ENCODE measurements around the gene TLE5. TPM values are rescaled to one million over a fixed set of nuclear protein-coding genes. Genes with fewer than 3 reads are reported as not detected.

TLE5 gene
- total RNA-seq, 2 donors from 2014 or later = 407 to 409 TPM

- H3K36me3 ChIP-seq = no peaks in the 10 kb centered on the region
- H3K4me3 ChIP-seq = no peak overlapping the region
- H3K9me3 ChIP-seq = no peaks in the 10 kb centered on the region
- no peak for DNase-seq
- H3K27ac ChIP-seq = no peak overlapping the region
- no peaks in the 10 kb centered on the region for H3K4me1 ChIP-seq
- no peaks in the 10 kb centered on the region for H3K27me3 ChIP-seq
- intact Hi-C loops (cut with DNase I) = no loop called here
- TF ChIP-seq, protein P1, sequence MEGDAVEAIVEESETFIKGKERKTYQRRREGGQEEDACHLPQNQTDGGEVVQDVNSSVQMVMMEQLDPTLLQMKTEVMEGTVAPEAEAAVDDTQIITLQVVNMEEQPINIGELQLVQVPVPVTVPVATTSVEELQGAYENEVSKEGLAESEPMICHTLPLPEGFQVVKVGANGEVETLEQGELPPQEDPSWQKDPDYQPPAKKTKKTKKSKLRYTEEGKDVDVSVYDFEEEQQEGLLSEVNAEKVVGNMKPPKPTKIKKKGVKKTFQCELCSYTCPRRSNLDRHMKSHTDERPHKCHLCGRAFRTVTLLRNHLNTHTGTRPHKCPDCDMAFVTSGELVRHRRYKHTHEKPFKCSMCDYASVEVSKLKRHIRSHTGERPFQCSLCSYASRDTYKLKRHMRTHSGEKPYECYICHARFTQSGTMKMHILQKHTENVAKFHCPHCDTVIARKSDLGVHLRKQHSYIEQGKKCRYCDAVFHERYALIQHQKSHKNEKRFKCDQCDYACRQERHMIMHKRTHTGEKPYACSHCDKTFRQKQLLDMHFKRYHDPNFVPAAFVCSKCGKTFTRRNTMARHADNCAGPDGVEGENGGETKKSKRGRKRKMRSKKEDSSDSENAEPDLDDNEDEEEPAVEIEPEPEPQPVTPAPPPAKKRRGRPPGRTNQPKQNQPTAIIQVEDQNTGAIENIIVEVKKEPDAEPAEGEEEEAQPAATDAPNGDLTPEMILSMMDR (IDR thresholded peaks at IDR 0.05) = no peak
- no peak overlapping the region for H3K9ac ChIP-seq (ENCODE audit: low read depth in 2 of 2, low read length in 2 of 2)
These were observed 43.0 kb downstream of the TLE5 start for GRCh38 chr19:3019211-3019854.

DNA sequence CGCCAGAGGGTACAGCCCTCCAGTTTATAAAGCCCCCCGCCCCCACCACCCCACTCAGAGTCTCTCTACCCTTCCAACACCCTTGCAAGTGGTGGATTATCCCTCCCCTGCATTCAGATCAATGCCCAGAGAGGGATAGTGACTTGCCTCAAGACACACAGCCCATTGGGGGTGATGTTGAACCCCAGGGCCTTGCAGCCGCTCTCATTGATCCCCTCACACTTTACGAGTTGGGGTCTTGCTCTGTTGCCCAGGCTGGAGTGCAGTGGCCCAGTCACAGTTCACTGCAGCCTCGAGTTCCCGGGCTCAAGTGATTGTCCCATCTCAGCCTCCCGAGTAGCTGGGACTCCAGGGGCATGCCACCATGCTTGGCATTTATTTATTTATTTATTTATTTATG is 44.4 kb downstream of the TLE5 start:
- no peak overlapping the region for H3K27ac ChIP-seq
- H3K4me3 ChIP-seq = no peak overlapping the region
- H3K9me3 ChIP-seq = no peaks in the 10 kb centered on the region
- H3K36me3 ChIP-seq = no peaks in the 10 kb centered on the region
- DNase-seq = no peak
- no peaks in the 10 kb centered on the region for H3K4me1 ChIP-seq
- intact Hi-C loops (cut with DNase I) = no loop called here
- H3K27me3 ChIP-seq = no peaks in the 10 kb centered on the region
- no peak overlapping the region for H3K9ac ChIP-seq (ENCODE audit: low read depth in 2 of 2, low read length in 2 of 2)
- TF ChIP-seq, protein P1 (IDR thresholded peaks at IDR 0.05) = no peak

GRCh38 chr19:3015126-3016057 is 46.9 kb downstream of the TLE5 start:
- Histone ChIP-seq H3K27ac (no peak overlapping the region), H3K36me3 (no peaks in the 10 kb centered on the region), H3K4me1 (no peaks in the 10 kb centered on the region), H3K9ac (ENCODE audit: low read depth in 2 of 2, low read length in 2 of 2) (no peak overlapping the region), H3K4me3 (no peak overlapping the region), H3K9me3 (no peaks in the 10 kb centered on the region), H3K27me3 (no peaks in the 10 kb centered on the region)
- intact Hi-C loops (cut with DNase I) = no loop called here
- TF ChIP-seq, protein P1 (IDR thresholded peaks at IDR 0.05) = no peak
- DNase-seq = no peak

DNA sequence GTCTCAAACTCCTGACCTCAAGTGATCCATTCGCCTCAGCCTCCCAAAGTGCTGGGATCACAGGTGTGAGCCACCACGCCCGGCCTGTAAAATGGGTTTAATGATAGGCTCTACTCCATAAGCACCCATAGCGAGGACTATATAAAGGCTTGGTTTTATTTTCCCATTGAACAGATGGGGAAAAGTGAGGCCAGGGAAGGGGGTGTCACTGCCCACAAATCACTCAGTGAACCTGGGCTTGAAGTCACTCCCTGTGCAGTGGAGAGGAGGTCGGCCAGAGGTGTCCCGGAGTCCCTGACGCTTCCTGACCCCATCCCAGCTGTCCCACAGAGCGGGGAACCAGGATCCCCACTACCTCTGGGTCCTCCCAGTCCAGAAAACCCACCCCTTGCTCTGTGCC is 48.2 kb downstream of the TLE5 start:
- H3K9ac ChIP-seq (ENCODE audit: low read depth in 2 of 2, low read length in 2 of 2) = no peak overlapping the region
- no peak overlapping the region for H3K4me3 ChIP-seq
- H3K36me3 ChIP-seq = no peaks in the 10 kb centered on the region
- H3K27ac ChIP-seq = no peak overlapping the region
- H3K9me3 ChIP-seq = no peaks in the 10 kb centered on the region
- no peaks in the 10 kb centered on the region for H3K27me3 ChIP-seq
- H3K4me1 ChIP-seq = no peaks in the 10 kb centered on the region
- TF ChIP-seq, protein P1 (IDR thresholded peaks at IDR 0.05) = no peak
- intact Hi-C loops (cut with DNase I) = no loop called here
- no peak for DNase-seq

GRCh38 chr19:3013263-3013725 is 49.0 kb downstream of the TLE5 start:
- H3K27me3 ChIP-seq = no peaks in the 10 kb centered on the region
- H3K36me3 ChIP-seq = no peaks in the 10 kb centered on the region
- intact Hi-C loops (cut with DNase I) = no loop called here
- H3K9ac ChIP-seq (ENCODE audit: low read depth in 2 of 2, low read length in 2 of 2) = no peak overlapping the region
- no peaks in the 10 kb centered on the region for H3K4me1 ChIP-seq
- H3K9me3 ChIP-seq = no peaks in the 10 kb centered on the region
- no peak overlapping the region for H3K27ac ChIP-seq
- no peak for DNase-seq
- no peak overlapping the region for H3K4me3 ChIP-seq
- TF ChIP-seq, protein P1 (IDR thresholded peaks at IDR 0.05) = no peak
